ENCODE measurements around the gene KATNAL1. TPM values are rescaled to one million over a fixed set of nuclear protein-coding genes. Genes with fewer than 3 reads are reported as not detected.

Gene KATNAL1
- polyA plus RNA-seq, 3 donors, result 0.49 to 1.2 (median 1.0) TPM

DNA sequence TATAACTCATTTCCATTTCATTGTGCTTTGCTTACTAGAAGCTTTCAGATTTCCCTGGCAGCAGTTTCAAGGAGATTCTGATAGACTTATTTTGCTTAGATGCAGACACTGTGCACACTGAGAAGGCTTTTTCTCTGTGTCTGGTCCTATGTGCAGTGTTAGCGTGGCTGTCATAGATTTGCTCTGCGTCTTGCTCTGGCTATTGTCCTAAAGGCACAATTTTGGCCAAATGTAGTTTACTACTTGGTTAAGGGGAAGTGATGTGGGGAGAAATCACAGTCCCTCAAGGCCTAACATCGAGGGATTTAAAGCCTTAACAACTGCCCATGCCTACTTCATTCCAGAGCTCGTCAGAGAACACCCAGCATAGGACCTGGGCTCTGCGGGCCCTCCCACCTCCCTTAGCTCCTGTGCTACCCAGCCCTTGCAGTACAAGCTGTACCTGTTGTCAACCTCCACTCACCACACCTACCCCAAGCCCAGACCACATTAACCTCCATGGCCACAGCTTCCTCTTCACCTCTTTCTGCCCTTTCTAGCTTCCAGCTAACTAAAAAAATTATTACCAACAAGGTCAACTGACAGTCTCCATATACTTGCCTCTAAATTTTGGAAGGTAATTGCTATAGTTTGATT lies 38.9 kb upstream of the KATNAL1 start:
- 38% methylated on average over 4 of the region's 5 CpGs for WGBS (ENCODE audit: insufficient coverage)
- H3K27ac ChIP-seq (ENCODE audit: low read depth in 1 of 2, low read length in 2 of 2), result no peak overlapping the region
- peaks cover 10% of the 10 kb centered on the region for H3K4me1 Mint-ChIP-seq

GRCh38 chr13:30345426-30346100 lies 38.2 kb upstream of the KATNAL1 start:
- H3K4me3 Mint-ChIP-seq, result no peak overlapping the region
- no peak for TF ChIP-seq CTCF (IDR thresholded peaks at IDR 0.05)
- Histone ChIP-seq H3K79me2 (ENCODE audit: insufficient read depth, low read length) (no peaks in the 10 kb centered on the region), H2AFZ (ENCODE audit: insufficient read depth, low read depth, low read length, poor library complexity, severe bottlenecking) (no peak overlapping the region), H3K4me3 (replicated peaks in 1 of 3; ENCODE audit: low read depth in 2 of 3, low read length in 3 of 3) (no peak overlapping the region), H3K27ac (ENCODE audit: low read depth in 1 of 2, low read length in 2 of 2) (no peak overlapping the region), H3K4me2 (replicated peaks; ENCODE audit: extremely low read depth, low read length, poor library complexity, severe bottlenecking) (no peak overlapping the region), H3K27me3 (ENCODE audit: control insufficient read depth in 2 of 2, insufficient read depth in 2 of 2, low read length in 2 of 2) (no peaks in the 10 kb centered on the region), H3K4me1 (ENCODE audit: control insufficient read depth in 1 of 2, insufficient read depth in 2 of 2, low read length in 2 of 2) (peaks cover 0 to 5% of the 10 kb centered on the region in 2 donors), H3K9me3 (replicated peaks in 1 of 2; ENCODE audit: control insufficient read depth in 1 of 2, insufficient read depth in 1 of 2, low read length in 2 of 2) (no peaks in the 10 kb centered on the region), H3K9ac (ENCODE audit: insufficient read depth, low read length, poor library complexity, severe bottlenecking) (no peak overlapping the region), H3K36me3 (replicated peaks in 1 of 2; ENCODE audit: control insufficient read depth in 1 of 2, insufficient read depth in 2 of 2, low read length in 2 of 2) (no peaks in the 10 kb centered on the region), H4K20me1 (ENCODE audit: insufficient read depth, low read length) (no peaks in the 10 kb centered on the region)
- peaks cover 0 to 1% (median 0%) of the 10 kb centered on the region in 7 donors for H3K9me3 Mint-ChIP-seq
- H3K4me1 Mint-ChIP-seq, result peaks cover 17% of the 10 kb centered on the region
- H3K27me3 Mint-ChIP-seq (ENCODE audit: low read depth in 3 of 3), result peaks cover 0 to 6% (median 2%) of the 10 kb centered on the region in 3 donors
- DNase-seq, result no peak
- intact Hi-C loops (cut with micrococcal nuclease), result no loop called here
- H3K27ac Mint-ChIP-seq, result no peak overlapping the region
- H3K36me3 Mint-ChIP-seq, result no peaks in the 10 kb centered on the region
- WGBS (ENCODE audit: insufficient coverage), result no CpG with 5 or more reads among the region's 1 CpG

More for the DNA sequence above, 38.9 kb upstream of the KATNAL1 start:
- Histone ChIP-seq H3K27me3 (ENCODE audit: control insufficient read depth in 2 of 2, insufficient read depth in 2 of 2, low read length in 2 of 2) (no peaks in the 10 kb centered on the region), H3K4me2 (replicated peaks; ENCODE audit: extremely low read depth, low read length, poor library complexity, severe bottlenecking) (no peak overlapping the region), H3K79me2 (ENCODE audit: insufficient read depth, low read length) (no peaks in the 10 kb centered on the region), H3K4me3 (replicated peaks in 1 of 3; ENCODE audit: low read depth in 2 of 3, low read length in 3 of 3) (no peak overlapping the region), H2AFZ (ENCODE audit: insufficient read depth, low read depth, low read length, poor library complexity, severe bottlenecking) (no peak overlapping the region), H3K9ac (ENCODE audit: insufficient read depth, low read length, poor library complexity, severe bottlenecking) (no peak overlapping the region), H3K9me3 (replicated peaks in 1 of 2; ENCODE audit: control insufficient read depth in 1 of 2, insufficient read depth in 1 of 2, low read length in 2 of 2) (no peaks in the 10 kb centered on the region), H3K36me3 (replicated peaks in 1 of 2; ENCODE audit: control insufficient read depth in 1 of 2, insufficient read depth in 2 of 2, low read length in 2 of 2) (no peaks in the 10 kb centered on the region), H3K4me1 (ENCODE audit: control insufficient read depth in 1 of 2, insufficient read depth in 2 of 2, low read length in 2 of 2) (no peaks in the 10 kb centered on the region), H4K20me1 (ENCODE audit: insufficient read depth, low read length) (no peaks in the 10 kb centered on the region)
- no peak overlapping the region for H3K4me3 Mint-ChIP-seq
- H3K9me3 Mint-ChIP-seq, result peaks cover 0 to 1% (median 0%) of the 10 kb centered on the region in 7 donors
- peaks cover 0 to 6% (median 2%) of the 10 kb centered on the region in 3 donors for H3K27me3 Mint-ChIP-seq (ENCODE audit: low read depth in 3 of 3)
- intact Hi-C loops (cut with micrococcal nuclease), result no loop called here
- H3K36me3 Mint-ChIP-seq, result no peaks in the 10 kb centered on the region
- no peak overlapping the region for H3K27ac Mint-ChIP-seq
- DNase-seq, result no peak
- no peak for TF ChIP-seq CTCF (IDR thresholded peaks at IDR 0.05)

Measured in CD14-positive monocyte (primary cell).